ENCODE data around the gene LCE1D. TPM values are rescaled to one million over a fixed set of nuclear protein-coding genes. Genes with fewer than 3 reads are reported as not detected.

The LCE1D gene
- total RNA-seq, 1 experiment from 2014 or later: not detected

DNA sequence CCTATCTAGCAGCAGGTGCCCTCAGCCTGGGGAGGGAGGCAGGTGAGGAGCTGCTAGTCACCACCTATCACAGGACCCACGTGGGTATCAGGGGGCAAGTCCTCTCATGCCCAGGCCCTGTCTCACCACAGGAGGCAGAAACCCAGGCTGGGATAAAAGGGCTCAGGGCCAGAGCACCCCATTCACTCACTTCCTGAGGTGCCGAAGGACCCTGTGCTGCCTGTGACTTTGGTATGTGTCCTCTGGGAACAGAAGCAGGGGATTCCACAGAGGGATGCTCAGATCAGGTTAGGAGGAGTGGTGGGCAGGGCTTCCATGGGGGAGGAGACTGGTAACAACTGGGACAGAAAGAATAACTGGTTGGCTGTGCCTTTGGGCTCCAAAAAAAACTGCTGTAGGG, 10.4 kb upstream of the LCE1D start, which contains the start of gene LCE1E:
LCE1E (plus strand) TSS at position 181 of the 400 bp plus-strand sequence. CDS start 1,043 bp downstream, outside the sequence.
- peaks cover 5 to 30% (median 7%) of the 10 kb centered on the region in 3 experiments; a peak in 4 of 7 replicates for H3K36me3 Mint-ChIP-seq (ENCODE audit: insufficient read depth in 1 of 3, low read depth in 3 of 3)
- no peak for TF ChIP-seq CTCF (conservative IDR thresholded peaks at IDR 0.05)
- H3K27ac Mint-ChIP-seq: no peak within 1 kb of the TSS
- Histone ChIP-seq H3K79me2 (ENCODE audit: insufficient read depth, low read length) (no peaks in the 10 kb centered on the region), H3K9ac (ENCODE audit: extremely low read depth, insufficient read length, low read length) (no peak within 1 kb of the TSS), H3K23ac (ENCODE audit: insufficient read length, low read depth, low read length) (no peak within 1 kb of the TSS), H3K4me1 (ENCODE audit: insufficient read depth, low read length) (no peaks in the 10 kb centered on the region), H2BK20ac (ENCODE audit: low read depth, low read length, poor library complexity, severe bottlenecking) (no peak within 1 kb of the TSS), H2BK12ac (ENCODE audit: insufficient read length, low read depth, low read length) (no peak within 1 kb of the TSS), H3K23me2 (ENCODE audit: insufficient read length, low read depth, low read length, poor library complexity, severe bottlenecking) (no peaks in the 10 kb centered on the region), H2BK5ac (ENCODE audit: insufficient read length, low read length) (no peak within 1 kb of the TSS), H3K9me3 (ENCODE audit: control insufficient read depth, low read depth, low read length) (peaks cover 65% of the 10 kb centered on the region), H3K27ac (ENCODE audit: insufficient read length, low read depth, low read length) (no peak within 1 kb of the TSS), H3K79me1 (ENCODE audit: insufficient read depth, low read depth, low read length, poor library complexity, severe bottlenecking) (no peaks in the 10 kb centered on the region), H2BK15ac (ENCODE audit: low read depth, low read length) (no peak within 1 kb of the TSS), H2AK5ac (ENCODE audit: insufficient read length, low read length) (no peak within 1 kb of the TSS), H3K4me2 (ENCODE audit: insufficient read depth, insufficient read length, low read length) (no peak within 1 kb of the TSS), H3K18ac (ENCODE audit: insufficient read length, low read depth, low read length) (no peak within 1 kb of the TSS), H2AFZ (ENCODE audit: low read length) (no peak within 1 kb of the TSS), H4K20me1 (ENCODE audit: control insufficient read depth, insufficient read depth, insufficient read length) (no peaks in the 10 kb centered on the region), H3K14ac (ENCODE audit: insufficient read depth, low read length) (no peak within 1 kb of the TSS), H2BK120ac (ENCODE audit: low read depth, low read length, poor library complexity, severe bottlenecking) (no peak within 1 kb of the TSS), H4K91ac (ENCODE audit: insufficient read length, low read depth, low read length) (no peak within 1 kb of the TSS), H4K5ac (ENCODE audit: insufficient read length, low read depth, low read length) (no peak within 1 kb of the TSS), H4K8ac (replicated peaks; ENCODE audit: insufficient read length, low read depth, low read length) (no peak within 1 kb of the TSS), H3K56ac (ENCODE audit: insufficient read length, low read depth, low read length) (no peak within 1 kb of the TSS), H3T11ph (ENCODE audit: low read length) (no peak within 1 kb of the TSS), H3K4ac (ENCODE audit: low read depth, low read length) (no peak within 1 kb of the TSS), H3K27me3 (ENCODE audit: insufficient read depth, low read length) (no peaks in the 10 kb centered on the region)
- H3K4me1 Mint-ChIP-seq: no peaks in the 10 kb centered on the region
- WGBS (ENCODE audit: extremely low coverage, insufficient read length, low lambda C conversion rate): no CpG with 5 or more reads among the region's 2 CpGs
- no peaks in the 10 kb centered on the region; the same call in 1 of the 2 replicates for H3K27me3 Mint-ChIP-seq (ENCODE audit: low read depth)
- DNase-seq: no peak
- no peak within 1 kb of the TSS for H3K4me3 Mint-ChIP-seq
- H3K9me3 Mint-ChIP-seq: peaks cover 88 to 90% of the 10 kb centered on the region in 2 experiments
